Retinal pigment epithelial cell (primary cell): ENCODE measurements around the gene ZNF101.

Experiments
- DNase-seq: peaks from one replicate; pipeline ENCODE4 v3.0.0-alpha.2; 2010; ENCODE audit warnings: low read depth
- H3K4me3 ChIP-seq: 2 replicates; pipeline ENCODE4 v1.5.1; 2011; ENCODE audit warnings: mild to moderate bottlenecking, low read length, control low read depth, moderate library complexity
- CTCF ChIP-seq: conservative IDR thresholded peaks from 2 replicates; pipeline ENCODE4 v1.5.1; 2011; ENCODE audit warnings: low read depth, low read length, control low read depth, inconsistent platforms

The ZNF101 gene

GRCh38 chr19:19642506-19643157 is 26.0 kb upstream of the ZNF101 start:
- no peak for TF ChIP-seq CTCF
- DNase-seq, result no peak
- peak overlapping the region; percentile 81 for H3K4me3 ChIP-seq

GRCh38 chr19:19643158-19644053 is 25.2 kb upstream of the ZNF101 start, which contains the start of gene GMIP:
GMIP (minus strand) TSS chr19:19643657; CDS start chr19:19643529, 128 bp downstream.
- TF ChIP-seq CTCF, result peak; percentile 80
- DNase-seq, result no peak
- H3K4me3 ChIP-seq, result peak within 1 kb of the TSS; percentile 81

GRCh38 chr19:19644054-19644388 is 24.6 kb upstream of the ZNF101 start:
- DNase-seq, result no peak
- TF ChIP-seq CTCF, result no peak
- H3K4me3 ChIP-seq, result no peak overlapping the region

GRCh38 chr19:19645233-19645870 is 23.3 kb upstream of the ZNF101 start:
- no peak for DNase-seq
- no peak overlapping the region for H3K4me3 ChIP-seq
- TF ChIP-seq CTCF, result no peak

GRCh38 chr19:19647037-19647835 is 21.4 kb upstream of the ZNF101 start:
- no peak overlapping the region for H3K4me3 ChIP-seq
- DNase-seq, result no peak

GRCh38 chr19:19649155-19649554 is 19.5 kb upstream of the ZNF101 start:
- no peak overlapping the region for H3K4me3 ChIP-seq
- TF ChIP-seq CTCF, result no peak
- DNase-seq, result no peak

More at GRCh38 chr19:19647037-19647835, 21.4 kb upstream of the ZNF101 start:
- TF ChIP-seq CTCF, result no peak
